ENCODE results near the gene WDR13.
"Not testable (repeated sequence)": the region's sequence is repeated elsewhere in the genome, so short reads cannot be mapped to it uniquely, and the experiment has no call there.

WDR13 gene

GRCh38 chrX:48654746-48655145, 57.5 kb downstream of the WDR13 start:
- DNase-seq (ENCODE audit: low read depth in 3 of 3), result not testable (repeated sequence)

Measured in stimulated activated CD4-positive, alpha-beta T cell treated with anti-CD3 and anti-CD28 coated beads, TNF-alpha, amount 100 ng/mL, for 48 hours (primary cell).